Activated CD8-positive, alpha-beta T cell treated with anti-CD3 and anti-CD28 coated beads, Interleukin-2, amount 10 ng/mL, durations not matched to agents 7 days and 5 days (primary cell): ENCODE data around the gene ZNF227. TPM values are rescaled to one million over a fixed set of nuclear protein-coding genes. Genes with fewer than 3 reads are reported as not detected.
"Not testable (repeated sequence)": the region's sequence is repeated elsewhere in the genome, so short reads cannot be mapped to it uniquely, and the experiment has no call there.

Source experiments
- ATAC-seq: fragments of 150-1000 bp; cut with Tn5 transposase; one replicate; pipeline ENCODE4 v1.10.0; 2021; ENCODE audit warnings: moderate library complexity
- CTCF ChIA-PET: fragments of 350-600 bp; sonication (Branson Sonifier 250); formaldehyde crosslinking; loops from one replicate; lab custom pipeline; 2021; ENCODE audit warnings: antibody characterized with exemption; lab: Charles Lee
- POLR2A ChIA-PET: fragments of 350-600 bp; sonication (Branson Sonifier 250); formaldehyde crosslinking; loops from one replicate; lab custom pipeline; 2021; ENCODE audit warnings: antibody characterized with exemption; lab: Charles Lee
- DNase-seq: peaks from one replicate; pipeline ENCODE4 v3.0.0-alpha.2; 2020
- H3K27ac Mint-ChIP-seq: one replicate; pipeline ENCODE4 v1.8.0; 2021; ENCODE audit warnings: mild to moderate bottlenecking, mixed read lengths
- H3K27me3 Mint-ChIP-seq: one replicate; pipeline ENCODE4 v1.8.0; 2021; ENCODE audit warnings: low read depth, mixed read lengths
- H3K36me3 Mint-ChIP-seq: one replicate; pipeline ENCODE4 v1.8.0; 2021; ENCODE audit warnings: low read depth, mixed read lengths
- H3K4me1 Mint-ChIP-seq: one replicate; pipeline ENCODE4 v1.8.0; 2021; ENCODE audit warnings: low read depth, mixed read lengths
- H3K4me3 Mint-ChIP-seq: one replicate; pipeline ENCODE4 v1.8.0; 2021; ENCODE audit warnings: mild to moderate bottlenecking, mixed read lengths
- H3K9me3 Mint-ChIP-seq: one replicate; pipeline ENCODE4 v1.8.0; 2022; ENCODE audit warnings: mixed read lengths; ENCODE audit not compliant: insufficient read depth
- total RNA-seq, 2 experiments: library from RNA; stranded (reverse); gene quantifications; one replicate each; pipeline ENCODE4 v1.2.3, GENCODE V29; 2021

Gene ZNF227
- 10 to 100 TPM; 22.8 to 27.7 TPM for total RNA-seq

DNA sequence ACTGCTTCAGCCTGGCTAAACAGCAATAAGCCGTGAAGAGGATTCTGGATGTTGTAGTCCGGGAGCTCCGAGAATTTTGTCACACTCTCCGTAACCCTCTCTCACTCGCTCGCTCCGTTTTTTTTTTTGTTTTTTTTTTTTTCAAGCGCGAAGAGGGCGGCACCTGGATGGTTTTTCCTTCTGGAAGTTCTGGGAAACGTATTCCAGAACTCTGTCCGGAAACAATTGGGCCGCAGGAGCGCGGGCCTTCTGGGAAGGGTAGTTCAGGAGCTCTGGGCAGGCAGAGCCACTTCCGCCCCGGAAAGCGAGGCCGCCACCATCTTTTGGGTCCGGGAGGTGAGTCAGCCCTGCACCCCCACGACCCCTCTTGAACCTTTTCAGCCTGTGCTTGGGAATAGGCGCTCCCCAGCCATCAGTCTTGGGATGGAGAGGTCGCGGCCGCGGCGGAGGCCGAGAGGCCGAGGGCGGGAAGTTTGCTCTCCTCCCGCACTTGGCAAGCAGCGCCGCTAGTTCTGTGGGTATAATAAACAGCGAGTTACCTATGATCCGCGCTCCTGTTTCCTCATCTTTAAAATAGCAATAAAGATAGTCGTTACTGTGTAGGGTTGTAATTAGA is at the start of gene ZNF227:
Gene ZNF227 (plus strand): TSS at position 283 of the 616 bp plus-strand sequence. CDS start 5,261 bp downstream, outside the sequence.
- ATAC-seq: peak; percentile 95
- ChIA-PET CTCF (interaction anchor here (0.7 to 2.0 kb wide), 2 partner anchors 117 to 211 kb away, joined by 4 read pairs; no protein-coding TSS in a partner anchor), POLR2A (interaction anchor here (0.6 to 1.9 kb wide), 5 partner anchors 48 to 310 kb away, joined by 4 to 11 read pairs (median 5); partner anchors contain the start of genes ZNF180, ZNF226 and ZNF234)
- Mint-ChIP-seq H3K27ac (peak within 1 kb of the TSS; percentile 91), H3K9me3 (peaks cover 24% of the 10 kb centered on the region), H3K4me1 (peaks cover 28% of the 10 kb centered on the region), H3K27me3 (no peaks in the 10 kb centered on the region), H3K36me3 (peaks cover 44% of the 10 kb centered on the region), H3K4me3 (peak within 1 kb of the TSS; percentile 93)
- DNase-seq: peak; percentile 85

DNA sequence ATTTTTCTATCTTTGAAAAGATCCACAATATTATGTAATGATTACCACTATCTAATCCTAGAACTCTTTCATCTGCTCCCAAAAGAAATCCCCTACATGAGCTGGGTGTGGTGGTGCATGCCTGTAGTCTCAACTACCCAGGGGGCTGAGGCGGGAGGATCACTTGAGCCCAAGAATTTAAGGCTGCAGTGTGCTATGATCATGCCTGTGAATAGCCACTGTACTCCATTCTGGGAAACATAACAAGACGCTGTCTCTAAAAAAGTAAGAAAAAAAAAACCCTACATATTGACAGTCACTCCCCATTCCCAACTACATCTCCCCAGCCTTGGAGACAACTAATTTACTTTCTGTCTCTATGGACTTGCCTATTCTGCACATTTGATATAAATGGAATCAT is 48.5 kb upstream of the ZNF227 start:
- POLR2A ChIA-PET: interaction anchor here (1.4 to 1.7 kb wide), 3 partner anchors 43 to 69 kb away, joined by 4 to 11 read pairs (median 6); partner anchors contain the start of gene ZNF227
- Mint-ChIP-seq H3K36me3 (peaks cover 41% of the 10 kb centered on the region), H3K9me3 (peaks cover 37% of the 10 kb centered on the region), H3K4me3 (no peak overlapping the region), H3K27me3 (no peaks in the 10 kb centered on the region), H3K27ac (no peak overlapping the region), H3K4me1 (peaks cover 28% of the 10 kb centered on the region)
- no peak for ATAC-seq
- DNase-seq: no peak
- CTCF ChIA-PET: no interaction called here

GRCh38 chr19:44164327-44164672 is 48.0 kb upstream of the ZNF227 start:
- ChIA-PET POLR2A (interaction anchor here (1.4 to 1.7 kb wide), 5 partner anchors 43 to 411 kb away, joined by 3 to 11 read pairs (median 4); partner anchors contain the start of genes ZNF180 and ZNF227), CTCF (interaction anchor here (1.0 to 1.8 kb wide), 2 partner anchors 69 to 91 kb away, joined by 3 to 5 read pairs; no protein-coding TSS in a partner anchor)
- Mint-ChIP-seq H3K4me1 (peaks cover 28% of the 10 kb centered on the region), H3K27me3 (no peaks in the 10 kb centered on the region), H3K9me3 (peaks cover 40% of the 10 kb centered on the region), H3K4me3 (peak overlapping the region; percentile 94), H3K27ac (peak overlapping the region; percentile 96), H3K36me3 (peaks cover 44% of the 10 kb centered on the region)
- DNase-seq (no peak), ATAC-seq (no peak)

GRCh38 chr19:44164673-44165512 is 47.4 kb upstream of the ZNF227 start, which contains the start of gene ZNF226:
Gene ZNF226 (plus strand): TSS chr19:44165100. CDS start chr19:44170081, 4,981 bp downstream.
- ATAC-seq (peak; percentile 90), DNase-seq (peak; percentile 86)
- Mint-ChIP-seq H3K4me1 (peaks cover 28% of the 10 kb centered on the region), H3K9me3 (peaks cover 41% of the 10 kb centered on the region), H3K4me3 (peak within 1 kb of the TSS; percentile 94), H3K27ac (peak within 1 kb of the TSS; percentile 96), H3K36me3 (peaks cover 50% of the 10 kb centered on the region), H3K27me3 (no peaks in the 10 kb centered on the region)
- CTCF ChIA-PET: interaction anchor here (1.0 to 1.8 kb wide), 3 partner anchors 8 to 92 kb away, joined by 3 to 5 read pairs (median 3); no protein-coding TSS in a partner anchor
- POLR2A ChIA-PET: interaction anchor here (1.3 to 1.7 kb wide), 6 partner anchors 42 to 411 kb away, joined by 3 to 11 read pairs (median 4); partner anchors contain the start of genes ZNF180, ZNF227 and ZNF235

DNA sequence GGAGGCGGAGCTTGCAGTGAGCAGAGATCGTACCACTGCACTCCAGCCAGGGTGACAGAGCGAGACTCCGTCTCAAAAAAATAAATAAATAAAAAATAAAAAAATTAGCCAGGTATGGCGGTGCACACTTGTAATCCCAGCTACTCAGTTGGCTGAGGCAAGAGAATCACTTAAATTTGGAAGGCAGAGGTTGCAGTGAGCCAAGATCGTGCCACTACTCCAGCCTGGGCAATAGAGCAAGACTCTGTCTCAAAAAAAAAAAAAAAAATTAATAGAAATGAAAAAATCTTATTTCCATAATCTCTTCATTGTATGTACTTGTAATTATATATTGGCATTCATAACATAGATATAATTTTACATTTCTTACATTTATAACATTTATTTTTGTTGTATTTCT is 41.7 kb upstream of the ZNF227 start:
- H3K4me1 Mint-ChIP-seq: peaks cover 15% of the 10 kb centered on the region
- H3K4me3 Mint-ChIP-seq, DNase-seq, H3K27ac Mint-ChIP-seq, ATAC-seq, POLR2A ChIA-PET, H3K27me3 Mint-ChIP-seq, CTCF ChIA-PET: not testable (repeated sequence)
- peaks cover 44% of the 10 kb centered on the region for H3K9me3 Mint-ChIP-seq
- H3K36me3 Mint-ChIP-seq: peaks cover 84% of the 10 kb centered on the region

DNA sequence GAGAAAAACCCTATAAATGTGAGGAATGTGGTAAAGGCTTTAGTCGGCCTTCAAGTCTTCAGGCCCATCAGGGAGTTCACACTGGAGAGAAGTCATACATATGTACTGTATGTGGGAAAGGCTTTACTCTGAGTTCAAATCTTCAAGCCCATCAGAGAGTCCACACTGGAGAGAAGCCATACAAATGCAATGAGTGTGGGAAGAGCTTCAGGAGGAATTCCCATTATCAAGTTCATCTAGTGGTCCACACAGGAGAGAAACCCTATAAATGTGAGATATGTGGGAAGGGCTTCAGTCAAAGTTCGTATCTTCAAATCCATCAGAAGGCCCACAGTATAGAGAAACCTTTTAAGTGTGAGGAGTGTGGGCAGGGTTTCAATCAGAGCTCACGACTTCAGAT is 35.7 kb upstream of the ZNF227 start:
- Mint-ChIP-seq H3K9me3 (peaks cover 75% of the 10 kb centered on the region), H3K27ac (no peak overlapping the region), H3K4me3 (no peak overlapping the region), H3K4me1 (no peaks in the 10 kb centered on the region), H3K36me3 (peaks cover 65% of the 10 kb centered on the region), H3K27me3 (no peaks in the 10 kb centered on the region)
- POLR2A ChIA-PET: no interaction called here
- ATAC-seq: no peak
- CTCF ChIA-PET: no interaction called here
- DNase-seq: no peak

GRCh38 chr19:44180968-44181367 is 31.4 kb upstream of the ZNF227 start:
- no peak for ATAC-seq
- H3K4me3 Mint-ChIP-seq: no peak overlapping the region

GRCh38 chr19:44182145-44182544 is 30.2 kb upstream of the ZNF227 start:
- ChIA-PET POLR2A (no interaction called here), CTCF (no interaction called here)
- H3K9me3 Mint-ChIP-seq: peaks cover 52% of the 10 kb centered on the region
- H3K27ac Mint-ChIP-seq: no peak overlapping the region
- no peak overlapping the region for H3K4me3 Mint-ChIP-seq
- no peaks in the 10 kb centered on the region for H3K4me1 Mint-ChIP-seq
- no peak for DNase-seq
- no peak for ATAC-seq
- peaks cover 9% of the 10 kb centered on the region for H3K36me3 Mint-ChIP-seq
- peaks cover 3% of the 10 kb centered on the region for H3K27me3 Mint-ChIP-seq

More at GRCh38 chr19:44180968-44181367, 31.4 kb upstream of the ZNF227 start:
- no peak for DNase-seq
- CTCF ChIA-PET: no interaction called here
- H3K27me3 Mint-ChIP-seq: peaks cover 1% of the 10 kb centered on the region
- peaks cover 60% of the 10 kb centered on the region for H3K9me3 Mint-ChIP-seq
- H3K36me3 Mint-ChIP-seq: peaks cover 21% of the 10 kb centered on the region
- no peaks in the 10 kb centered on the region for H3K4me1 Mint-ChIP-seq
- POLR2A ChIA-PET: no interaction called here
- H3K27ac Mint-ChIP-seq: no peak overlapping the region

DNA sequence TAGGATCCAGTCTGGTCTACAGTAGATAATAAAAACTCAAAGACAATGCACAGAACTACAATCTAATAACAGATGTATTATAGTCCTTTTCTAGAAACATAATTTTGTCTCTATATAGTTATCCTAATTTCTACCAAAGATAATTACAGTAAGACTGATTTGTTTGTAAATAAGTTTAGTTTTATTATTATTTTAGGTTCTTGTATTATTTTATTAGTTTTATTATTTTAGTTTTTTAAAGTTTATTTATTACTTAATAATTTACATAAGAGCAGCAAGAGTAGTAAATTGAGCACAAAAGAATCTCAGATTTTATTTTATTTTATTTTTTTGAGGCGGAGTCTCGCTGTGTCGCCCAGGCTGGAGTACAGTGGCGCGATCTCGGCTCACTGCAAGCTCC is 22.3 kb upstream of the ZNF227 start:
- Mint-ChIP-seq H3K4me1 (no peaks in the 10 kb centered on the region), H3K4me3 (no peak overlapping the region), H3K36me3 (no peaks in the 10 kb centered on the region), H3K27me3 (peaks cover 5% of the 10 kb centered on the region), H3K27ac (no peak overlapping the region), H3K9me3 (peaks cover 37% of the 10 kb centered on the region)
- CTCF ChIA-PET: no interaction called here
- POLR2A ChIA-PET: no interaction called here
- DNase-seq (no peak), ATAC-seq (no peak)

GRCh38 chr19:44192127-44192526 is 20.2 kb upstream of the ZNF227 start:
- CTCF ChIA-PET: no interaction called here
- DNase-seq (no peak), ATAC-seq (no peak)
- Mint-ChIP-seq H3K9me3 (peaks cover 25% of the 10 kb centered on the region), H3K36me3 (no peaks in the 10 kb centered on the region), H3K4me3 (no peak overlapping the region), H3K27me3 (peaks cover 3% of the 10 kb centered on the region), H3K27ac (no peak overlapping the region), H3K4me1 (no peaks in the 10 kb centered on the region)
- POLR2A ChIA-PET: no interaction called here

- Mint-ChIP-seq H3K27ac (no peak overlapping the region), H3K9me3 (peaks cover 16% of the 10 kb centered on the region), H3K36me3 (no peaks in the 10 kb centered on the region), H3K4me1 (no peaks in the 10 kb centered on the region), H3K4me3 (no peak overlapping the region), H3K27me3 (peaks cover 3% of the 10 kb centered on the region)
- ChIA-PET CTCF (no interaction called here), POLR2A (no interaction called here)
- ATAC-seq: no peak
- DNase-seq: no peak
Measured at GRCh38 chr19:44196772-44197171, 15.6 kb upstream of the ZNF227 start.
